C4-2B (cell line): Measurements from ENCODE around the gene DNM1.

Experiments
- CTCF ChIP-seq: fragments of 450-650 bp; conservative IDR thresholded peaks from 2 replicates; pipeline ENCODE4 v1.5.1; 2017; ENCODE audit warnings: mild to moderate bottlenecking
- ZFX ChIP-seq: fragments of 450-650 bp; IDR thresholded peaks from 2 replicates; pipeline ENCODE4 v1.6.1; 2017

- no peak for TF ChIP-seq CTCF
- TF ChIP-seq ZFX, result no peak
These were observed 12.6 kb downstream of the DNM1 start for GRCh38 chr9:128215491-128216409.
